ENCODE measurements around the gene SND1. TPM values are rescaled to one million over a fixed set of nuclear protein-coding genes. Genes with fewer than 3 reads are reported as not detected.
A peak's percentile ranks its signal among the peaks of the same experiment; 100 is the strongest.

SND1 gene
- total and polyA plus RNA-seq, 4 donors, result 59.4 to 214 (median 84.1) TPM

DNA sequence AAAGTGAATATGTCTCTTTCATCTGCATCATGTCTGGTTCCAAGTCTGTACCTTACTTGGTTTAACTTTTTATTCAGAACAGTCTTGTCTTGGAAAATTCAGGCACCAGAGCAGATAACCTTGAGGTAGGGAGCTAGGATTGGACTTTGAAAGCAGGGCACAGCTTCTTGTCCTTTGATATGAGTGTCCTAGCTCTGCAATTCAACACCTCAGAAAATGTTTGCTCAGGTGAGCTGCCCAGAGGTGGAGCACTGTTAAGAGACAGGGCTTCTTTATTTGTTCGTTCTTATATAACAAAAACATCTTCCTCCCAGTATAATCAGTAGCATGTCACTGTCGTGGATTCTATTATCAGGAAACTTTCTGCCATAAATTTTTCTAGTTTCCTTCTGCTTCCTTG is 260.9 kb downstream of the SND1 start:
- 43% methylated on average over 2 of the region's 2 CpGs for WGBS
- H3K4me3 ChIP-seq (ENCODE audit: low read depth in 1 of 3, low read length in 3 of 3), result no peak overlapping the region
- TF ChIP-seq GABPA (IDR thresholded peaks at IDR 0.05 in 1 of 2, conservative IDR thresholded peaks at IDR 0.05 in 1 of 2) (no peak), HNF4A (conservative IDR thresholded peaks at IDR 0.05) (peak; percentile 27 to 50)
- no peaks in the 10 kb centered on the region for H3K9me3 ChIP-seq (ENCODE audit: control insufficient read depth in 4 of 4, low read length in 3 of 4)
- no peaks in the 10 kb centered on the region for H3K36me3 ChIP-seq (ENCODE audit: control insufficient read depth in 4 of 4, insufficient read depth in 3 of 4, low read depth in 1 of 4, low read length in 3 of 4)
- H3K4me1 ChIP-seq (ENCODE audit: control insufficient read depth in 4 of 4, insufficient read depth in 4 of 4, low read length in 3 of 4), result peaks cover 0 to 6% (median 2%) of the 10 kb centered on the region in 4 donors
- H3K27ac ChIP-seq (ENCODE audit: low read depth in 1 of 2, low read length in 2 of 2), result no peak overlapping the region
- DNase-seq (ENCODE audit: low spot score), result no peak
- no peak overlapping the region for H3K9ac ChIP-seq (ENCODE audit: low read depth in 1 of 2, low read length in 2 of 2)
- no peaks in the 10 kb centered on the region for H3K27me3 ChIP-seq (ENCODE audit: control insufficient read depth in 4 of 4, insufficient read depth in 4 of 4, low read length in 3 of 4)

DNA sequence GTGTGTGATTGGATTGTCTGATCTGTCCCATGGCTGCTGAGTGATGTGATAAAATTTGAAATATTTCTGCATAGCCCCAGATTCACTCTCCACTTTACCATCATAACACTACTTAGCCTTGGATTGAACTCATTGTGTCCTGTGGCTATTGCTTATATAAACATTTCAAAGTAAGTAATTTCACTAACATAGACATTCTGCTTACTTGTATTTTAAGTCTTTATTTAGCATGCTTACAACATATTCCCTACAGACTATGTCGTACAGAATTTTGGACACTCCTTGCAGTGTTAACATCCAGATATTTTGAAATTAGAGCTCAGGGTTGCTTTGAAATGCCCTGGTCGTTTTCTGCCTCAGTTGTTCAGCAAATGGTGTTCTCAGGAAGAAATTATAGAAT is 261.7 kb downstream of the SND1 start:
- H3K9ac ChIP-seq (ENCODE audit: low read depth in 1 of 2, low read length in 2 of 2), result no peak overlapping the region
- H3K36me3 ChIP-seq (ENCODE audit: control insufficient read depth in 4 of 4, insufficient read depth in 3 of 4, low read depth in 1 of 4, low read length in 3 of 4), result no peaks in the 10 kb centered on the region
- DNase-seq (ENCODE audit: low spot score), result no peak
- no peak overlapping the region for H3K27ac ChIP-seq (ENCODE audit: low read depth in 1 of 2, low read length in 2 of 2)
- peaks cover 0 to 6% (median 2%) of the 10 kb centered on the region in 4 donors for H3K4me1 ChIP-seq (ENCODE audit: control insufficient read depth in 4 of 4, insufficient read depth in 4 of 4, low read length in 3 of 4)
- H3K4me3 ChIP-seq (ENCODE audit: low read depth in 1 of 3, low read length in 3 of 3), result no peak overlapping the region
- WGBS, result 84% methylated on average over 2 of the region's 2 CpGs
- H3K27me3 ChIP-seq (ENCODE audit: control insufficient read depth in 4 of 4, insufficient read depth in 4 of 4, low read length in 3 of 4), result no peaks in the 10 kb centered on the region
- TF ChIP-seq HNF4G (IDR thresholded peaks at IDR 0.05) (no peak), RAD21 (IDR thresholded peaks at IDR 0.05) (no peak), FOXA1 (IDR thresholded peaks at IDR 0.05) (no peak), EGR1 (IDR thresholded peaks at IDR 0.05; ENCODE audit: low read depth in 2 of 2) (no peak), GABPA (IDR thresholded peaks at IDR 0.05 in 1 of 2, conservative IDR thresholded peaks at IDR 0.05 in 1 of 2) (no peak), YY1 (IDR thresholded peaks at IDR 0.05) (no peak)
- TF ChIP-seq, protein P1, sequence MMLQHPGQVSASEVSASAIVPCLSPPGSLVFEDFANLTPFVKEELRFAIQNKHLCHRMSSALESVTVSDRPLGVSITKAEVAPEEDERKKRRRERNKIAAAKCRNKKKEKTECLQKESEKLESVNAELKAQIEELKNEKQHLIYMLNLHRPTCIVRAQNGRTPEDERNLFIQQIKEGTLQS (IDR thresholded peaks at IDR 0.05), result no peak
- H3K9me3 ChIP-seq (ENCODE audit: control insufficient read depth in 4 of 4, low read length in 3 of 4), result no peaks in the 10 kb centered on the region

DNA sequence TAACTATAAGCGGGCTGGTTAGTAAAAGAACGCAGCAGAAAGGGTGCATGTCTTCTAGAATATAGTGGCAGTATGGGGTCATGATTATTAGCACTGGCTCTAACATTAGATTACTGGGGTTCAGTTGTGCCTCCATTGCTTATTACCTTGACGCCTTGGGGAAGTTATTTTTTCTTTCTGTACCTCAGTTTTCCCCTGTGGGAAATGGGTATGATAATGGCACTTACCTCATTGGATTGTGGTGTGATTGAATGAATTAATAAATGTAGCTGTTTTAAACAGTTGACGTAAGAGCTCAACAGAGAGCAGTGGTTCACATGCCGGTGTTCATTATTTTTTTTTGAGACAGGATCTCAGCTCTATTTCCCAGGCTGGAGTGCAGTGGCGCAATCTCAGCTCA is 262.7 kb downstream of the SND1 start:
- Histone ChIP-seq H3K4me3 (ENCODE audit: low read depth in 1 of 3, low read length in 3 of 3) (no peak overlapping the region), H3K27ac (ENCODE audit: low read depth in 1 of 2, low read length in 2 of 2) (no peak overlapping the region), H3K27me3 (ENCODE audit: control insufficient read depth in 4 of 4, insufficient read depth in 4 of 4, low read length in 3 of 4) (no peaks in the 10 kb centered on the region), H3K9ac (ENCODE audit: low read depth in 1 of 2, low read length in 2 of 2) (no peak overlapping the region), H3K4me1 (ENCODE audit: control insufficient read depth in 4 of 4, insufficient read depth in 4 of 4, low read length in 3 of 4) (peaks cover 0 to 2% (median 0%) of the 10 kb centered on the region in 4 donors), H3K9me3 (ENCODE audit: control insufficient read depth in 4 of 4, low read length in 3 of 4) (no peaks in the 10 kb centered on the region), H3K36me3 (ENCODE audit: control insufficient read depth in 4 of 4, insufficient read depth in 3 of 4, low read depth in 1 of 4, low read length in 3 of 4) (no peaks in the 10 kb centered on the region)
- over 99% methylated on average over 6 of the region's 6 CpGs for WGBS
- DNase-seq (ENCODE audit: low spot score), result no peak
- TF ChIP-seq RAD21 (IDR thresholded peaks at IDR 0.05) (no peak), HNF4A (conservative IDR thresholded peaks at IDR 0.05) (no peak), GABPA (IDR thresholded peaks at IDR 0.05 in 1 of 2, conservative IDR thresholded peaks at IDR 0.05 in 1 of 2) (no peak), EGR1 (IDR thresholded peaks at IDR 0.05; ENCODE audit: low read depth in 2 of 2) (no peak), YY1 (IDR thresholded peaks at IDR 0.05) (no peak), HNF4G (IDR thresholded peaks at IDR 0.05) (no peak), FOXA1 (IDR thresholded peaks at IDR 0.05) (no peak), SP1 (IDR thresholded peaks at IDR 0.05) (no peak), JUND (IDR thresholded peaks at IDR 0.05) (no peak), FOXA2 (IDR thresholded peaks at IDR 0.05) (no peak), TAF1 (conservative IDR thresholded peaks at IDR 0.05) (no peak), RXRA (IDR thresholded peaks at IDR 0.05) (no peak), NR2F2 (IDR thresholded peaks at IDR 0.05) (no peak)
- TF ChIP-seq, protein P2, sequence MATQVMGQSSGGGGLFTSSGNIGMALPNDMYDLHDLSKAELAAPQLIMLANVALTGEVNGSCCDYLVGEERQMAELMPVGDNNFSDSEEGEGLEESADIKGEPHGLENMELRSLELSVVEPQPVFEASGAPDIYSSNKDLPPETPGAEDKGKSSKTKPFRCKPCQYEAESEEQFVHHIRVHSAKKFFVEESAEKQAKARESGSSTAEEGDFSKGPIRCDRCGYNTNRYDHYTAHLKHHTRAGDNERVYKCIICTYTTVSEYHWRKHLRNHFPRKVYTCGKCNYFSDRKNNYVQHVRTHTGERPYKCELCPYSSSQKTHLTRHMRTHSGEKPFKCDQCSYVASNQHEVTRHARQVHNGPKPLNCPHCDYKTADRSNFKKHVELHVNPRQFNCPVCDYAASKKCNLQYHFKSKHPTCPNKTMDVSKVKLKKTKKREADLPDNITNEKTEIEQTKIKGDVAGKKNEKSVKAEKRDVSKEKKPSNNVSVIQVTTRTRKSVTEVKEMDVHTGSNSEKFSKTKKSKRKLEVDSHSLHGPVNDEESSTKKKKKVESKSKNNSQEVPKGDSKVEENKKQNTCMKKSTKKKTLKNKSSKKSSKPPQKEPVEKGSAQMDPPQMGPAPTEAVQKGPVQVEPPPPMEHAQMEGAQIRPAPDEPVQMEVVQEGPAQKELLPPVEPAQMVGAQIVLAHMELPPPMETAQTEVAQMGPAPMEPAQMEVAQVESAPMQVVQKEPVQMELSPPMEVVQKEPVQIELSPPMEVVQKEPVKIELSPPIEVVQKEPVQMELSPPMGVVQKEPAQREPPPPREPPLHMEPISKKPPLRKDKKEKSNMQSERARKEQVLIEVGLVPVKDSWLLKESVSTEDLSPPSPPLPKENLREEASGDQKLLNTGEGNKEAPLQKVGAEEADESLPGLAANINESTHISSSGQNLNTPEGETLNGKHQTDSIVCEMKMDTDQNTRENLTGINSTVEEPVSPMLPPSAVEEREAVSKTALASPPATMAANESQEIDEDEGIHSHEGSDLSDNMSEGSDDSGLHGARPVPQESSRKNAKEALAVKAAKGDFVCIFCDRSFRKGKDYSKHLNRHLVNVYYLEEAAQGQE (IDR thresholded peaks at IDR 0.05), result no peak
- TF ChIP-seq, protein P3, sequence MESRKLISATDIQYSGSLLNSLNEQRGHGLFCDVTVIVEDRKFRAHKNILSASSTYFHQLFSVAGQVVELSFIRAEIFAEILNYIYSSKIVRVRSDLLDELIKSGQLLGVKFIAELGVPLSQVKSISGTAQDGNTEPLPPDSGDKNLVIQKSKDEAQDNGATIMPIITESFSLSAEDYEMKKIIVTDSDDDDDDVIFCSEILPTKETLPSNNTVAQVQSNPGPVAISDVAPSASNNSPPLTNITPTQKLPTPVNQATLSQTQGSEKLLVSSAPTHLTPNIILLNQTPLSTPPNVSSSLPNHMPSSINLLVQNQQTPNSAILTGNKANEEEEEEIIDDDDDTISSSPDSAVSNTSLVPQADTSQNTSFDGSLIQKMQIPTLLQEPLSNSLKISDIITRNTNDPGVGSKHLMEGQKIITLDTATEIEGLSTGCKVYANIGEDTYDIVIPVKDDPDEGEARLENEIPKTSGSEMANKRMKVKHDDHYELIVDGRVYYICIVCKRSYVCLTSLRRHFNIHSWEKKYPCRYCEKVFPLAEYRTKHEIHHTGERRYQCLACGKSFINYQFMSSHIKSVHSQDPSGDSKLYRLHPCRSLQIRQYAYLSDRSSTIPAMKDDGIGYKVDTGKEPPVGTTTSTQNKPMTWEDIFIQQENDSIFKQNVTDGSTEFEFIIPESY (IDR thresholded peaks at IDR 0.05), result no peak
- TF ChIP-seq, protein P1 (IDR thresholded peaks at IDR 0.05), result no peak
- TF ChIP-seq, protein P4, sequence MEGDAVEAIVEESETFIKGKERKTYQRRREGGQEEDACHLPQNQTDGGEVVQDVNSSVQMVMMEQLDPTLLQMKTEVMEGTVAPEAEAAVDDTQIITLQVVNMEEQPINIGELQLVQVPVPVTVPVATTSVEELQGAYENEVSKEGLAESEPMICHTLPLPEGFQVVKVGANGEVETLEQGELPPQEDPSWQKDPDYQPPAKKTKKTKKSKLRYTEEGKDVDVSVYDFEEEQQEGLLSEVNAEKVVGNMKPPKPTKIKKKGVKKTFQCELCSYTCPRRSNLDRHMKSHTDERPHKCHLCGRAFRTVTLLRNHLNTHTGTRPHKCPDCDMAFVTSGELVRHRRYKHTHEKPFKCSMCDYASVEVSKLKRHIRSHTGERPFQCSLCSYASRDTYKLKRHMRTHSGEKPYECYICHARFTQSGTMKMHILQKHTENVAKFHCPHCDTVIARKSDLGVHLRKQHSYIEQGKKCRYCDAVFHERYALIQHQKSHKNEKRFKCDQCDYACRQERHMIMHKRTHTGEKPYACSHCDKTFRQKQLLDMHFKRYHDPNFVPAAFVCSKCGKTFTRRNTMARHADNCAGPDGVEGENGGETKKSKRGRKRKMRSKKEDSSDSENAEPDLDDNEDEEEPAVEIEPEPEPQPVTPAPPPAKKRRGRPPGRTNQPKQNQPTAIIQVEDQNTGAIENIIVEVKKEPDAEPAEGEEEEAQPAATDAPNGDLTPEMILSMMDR (IDR thresholded peaks at IDR 0.05; ENCODE audit: low read depth, low read length, missing input control), result no peak
- TF ChIP-seq, protein P5, sequence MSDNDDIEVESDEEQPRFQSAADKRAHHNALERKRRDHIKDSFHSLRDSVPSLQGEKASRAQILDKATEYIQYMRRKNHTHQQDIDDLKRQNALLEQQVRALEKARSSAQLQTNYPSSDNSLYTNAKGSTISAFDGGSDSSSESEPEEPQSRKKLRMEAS (IDR thresholded peaks at IDR 0.05), result no peak

Data from liver (tissue), 9 donors.